Liver (tissue), 9 donors: ENCODE results near the gene TBCA. TPM values are rescaled to one million over a fixed set of nuclear protein-coding genes. Genes with fewer than 3 reads are reported as not detected.

Experiments used
- DNase-seq: peaks from one replicate; pipeline ENCODE4 v3.0.0-alpha.2; 2017; ENCODE audit warnings: low spot score
- H3K27ac ChIP-seq, 2 donors: one replicate each; pipeline ENCODE4 v1.7.0; 2013; ENCODE audit warnings: inconsistent platforms in 2 of 2, low read length in 2 of 2, control low read depth in 1 of 2, low read depth in 1 of 2, mild to moderate bottlenecking in 1 of 2
- H3K27me3 ChIP-seq, 4 donors: one replicate each; pipeline versions ENCODE4 v1.6.1 to v1.7.0; 2013; ENCODE audit warnings: low read length in 3 of 4, inconsistent platforms in 1 of 4, mild to moderate bottlenecking in 1 of 4, moderate library complexity in 1 of 4; ENCODE audit not compliant: control insufficient read depth in 4 of 4, insufficient read depth in 4 of 4
- H3K36me3 ChIP-seq, 4 donors: one replicate each; pipeline versions ENCODE4 v1.6.1 to v1.7.0; 2013; ENCODE audit warnings: low read length in 3 of 4, mild to moderate bottlenecking in 3 of 4, low read depth in 1 of 4, moderate library complexity in 1 of 4; ENCODE audit not compliant: control insufficient read depth in 4 of 4, insufficient read depth in 3 of 4
- H3K4me1 ChIP-seq, 4 donors: one replicate each; pipeline versions ENCODE4 v1.6.1 to v1.7.0; 2013; ENCODE audit warnings: low read length in 3 of 4, mild to moderate bottlenecking in 3 of 4, moderate library complexity in 1 of 4; ENCODE audit not compliant: control insufficient read depth in 4 of 4, insufficient read depth in 4 of 4
- H3K4me3 ChIP-seq, 3 donors: one replicate each; pipeline versions ENCODE4 v1.6.1 to v1.7.0; 2013; ENCODE audit warnings: low read length in 3 of 3, control low read depth in 1 of 3, low read depth in 1 of 3, mild to moderate bottlenecking in 1 of 3
- H3K9ac ChIP-seq, 2 donors: one replicate each; pipeline ENCODE4 v1.7.0; 2013; ENCODE audit warnings: low read length in 2 of 2, mild to moderate bottlenecking in 2 of 2, moderate library complexity in 2 of 2, control low read depth in 1 of 2, low read depth in 1 of 2
- H3K9me3 ChIP-seq, 4 donors: one replicate each; pipeline versions ENCODE4 v1.6.1 to v1.7.0; 2013; ENCODE audit warnings: low read length in 3 of 4; ENCODE audit not compliant: control insufficient read depth in 4 of 4
- CTCF ChIP-seq: fragments of 150-350 bp; IDR thresholded peaks from 2 replicates; pipeline ENCODE4 v1.5.1; 2017; ENCODE audit warnings: improper control_type of control experiment, low read depth, low read length; ENCODE audit not compliant: missing input control
- EGR1 ChIP-seq, 2 donors: IDR thresholded peaks; 2 replicates each; pipeline ENCODE4 v1.6.1; 2016 to 2018; ENCODE audit warnings: antibody characterized with exemption in 2 of 2, low read depth in 2 of 2
- FOXA1 ChIP-seq: IDR thresholded peaks from 2 replicates; pipeline ENCODE4 v1.6.1; 2016; ENCODE audit warnings: antibody characterized with exemption
- FOXA2 ChIP-seq: IDR thresholded peaks from 2 replicates; pipeline ENCODE4 v1.6.1; 2016; ENCODE audit warnings: antibody characterized with exemption
- GABPA ChIP-seq, 2 donors: IDR thresholded peaks in 1 of 2; conservative IDR thresholded peaks in 1 of 2; 2 replicates each; pipeline ENCODE4 v1.6.1; 2016; ENCODE audit warnings: antibody characterized with exemption in 2 of 2, mild to moderate bottlenecking in 1 of 2, moderate library complexity in 1 of 2
- HNF4A ChIP-seq, 2 donors: conservative IDR thresholded peaks; 2 replicates each; pipeline ENCODE4 v1.6.1; 2016; ENCODE audit warnings: antibody characterized with exemption in 2 of 2, mild to moderate bottlenecking in 2 of 2
- HNF4G ChIP-seq: IDR thresholded peaks from 2 replicates; pipeline ENCODE4 v1.6.1; 2016; ENCODE audit warnings: antibody characterized with exemption
- JUND ChIP-seq, 2 donors: IDR thresholded peaks; 2 replicates each; pipeline ENCODE4 v1.6.1; 2016; ENCODE audit warnings: antibody characterized with exemption in 2 of 2
- NR2F2 ChIP-seq: IDR thresholded peaks from 2 replicates; pipeline ENCODE4 v1.6.1; 2016; ENCODE audit warnings: antibody characterized with exemption
- RAD21 ChIP-seq, 2 donors: IDR thresholded peaks; 2 replicates each; pipeline ENCODE4 v1.6.1; 2016; ENCODE audit warnings: antibody characterized with exemption in 2 of 2, mild to moderate bottlenecking in 2 of 2
- RXRA ChIP-seq, 2 donors: IDR thresholded peaks; 2 replicates each; pipeline ENCODE4 v1.6.1; 2017 to 2018; ENCODE audit warnings: antibody characterized with exemption in 2 of 2, mild to moderate bottlenecking in 1 of 2
- SP1 ChIP-seq: IDR thresholded peaks from 2 replicates; pipeline ENCODE4 v1.6.1; 2018; ENCODE audit warnings: antibody characterized with exemption, mild to moderate bottlenecking
- TAF1 ChIP-seq: conservative IDR thresholded peaks from 2 replicates; pipeline ENCODE4 v1.6.1; 2016; ENCODE audit warnings: antibody characterized with exemption, mild to moderate bottlenecking
- YY1 ChIP-seq: IDR thresholded peaks from 2 replicates; pipeline ENCODE4 v1.6.1; 2016; ENCODE audit warnings: antibody characterized with exemption, mild to moderate bottlenecking
- WGBS: extraction: QIAGEN DNeasy Blood & Tissue Kit; methylation state at CpG from one replicate; pipeline ENCODE4 v1.1.7; 2013; 5-methylcytosine and 5-hydroxymethylcytosine counted together
- polyA plus RNA-seq, 2 donors: library from polyadenylated mRNA; stranded (reverse) in 1 of 2; unstranded in 1 of 2; fragments of 200-250 nt in 1 of 2; fragments of >200 nt in 1 of 2; fragmentation: Nextera tagmentation in 1 of 2; extraction: Ambion mirVana in 1 of 2; gene quantifications; one replicate each; pipeline versions ENCODE4 v1.2.1 to v1.2.3, GENCODE V29; 2013 to 2015
- total RNA-seq, 2 donors: library from RNA; depleted of rRNA; stranded (reverse); fragments of >200 nt; gene quantifications; one replicate each; pipeline ENCODE4 v1.2.3, GENCODE V29; 2014
- TF ChIP-seq, protein P1 (sequence below): IDR thresholded peaks from 2 replicates; pipeline ENCODE4 v1.6.1; 2016; ENCODE audit warnings: antibody characterized with exemption, mild to moderate bottlenecking
- TF ChIP-seq, protein P2 (sequence below): IDR thresholded peaks from 2 replicates; pipeline ENCODE4 v1.6.1; 2016; ENCODE audit warnings: antibody characterized with exemption
- TF ChIP-seq, protein P3 (sequence below): IDR thresholded peaks from 2 replicates; pipeline ENCODE4 v1.6.1; 2016; ENCODE audit warnings: antibody characterized with exemption
- TF ChIP-seq, protein P4 (sequence below): IDR thresholded peaks from 2 replicates; pipeline ENCODE4 v1.6.1; 2016; ENCODE audit warnings: antibody characterized with exemption
- donor health status: healthy.
- donor health status: healthy.
- donor health status: healthy.
- donor health status: healthy.
- donor health status: healthy.

The TBCA gene
- total and polyA plus RNA-seq, 4 donors: 62.5 to 338 (median 107) TPM

GRCh38 chr5:77824981-77825380 lies 48.8 kb upstream of the TBCA start (continued):
- TF ChIP-seq, protein P1, sequence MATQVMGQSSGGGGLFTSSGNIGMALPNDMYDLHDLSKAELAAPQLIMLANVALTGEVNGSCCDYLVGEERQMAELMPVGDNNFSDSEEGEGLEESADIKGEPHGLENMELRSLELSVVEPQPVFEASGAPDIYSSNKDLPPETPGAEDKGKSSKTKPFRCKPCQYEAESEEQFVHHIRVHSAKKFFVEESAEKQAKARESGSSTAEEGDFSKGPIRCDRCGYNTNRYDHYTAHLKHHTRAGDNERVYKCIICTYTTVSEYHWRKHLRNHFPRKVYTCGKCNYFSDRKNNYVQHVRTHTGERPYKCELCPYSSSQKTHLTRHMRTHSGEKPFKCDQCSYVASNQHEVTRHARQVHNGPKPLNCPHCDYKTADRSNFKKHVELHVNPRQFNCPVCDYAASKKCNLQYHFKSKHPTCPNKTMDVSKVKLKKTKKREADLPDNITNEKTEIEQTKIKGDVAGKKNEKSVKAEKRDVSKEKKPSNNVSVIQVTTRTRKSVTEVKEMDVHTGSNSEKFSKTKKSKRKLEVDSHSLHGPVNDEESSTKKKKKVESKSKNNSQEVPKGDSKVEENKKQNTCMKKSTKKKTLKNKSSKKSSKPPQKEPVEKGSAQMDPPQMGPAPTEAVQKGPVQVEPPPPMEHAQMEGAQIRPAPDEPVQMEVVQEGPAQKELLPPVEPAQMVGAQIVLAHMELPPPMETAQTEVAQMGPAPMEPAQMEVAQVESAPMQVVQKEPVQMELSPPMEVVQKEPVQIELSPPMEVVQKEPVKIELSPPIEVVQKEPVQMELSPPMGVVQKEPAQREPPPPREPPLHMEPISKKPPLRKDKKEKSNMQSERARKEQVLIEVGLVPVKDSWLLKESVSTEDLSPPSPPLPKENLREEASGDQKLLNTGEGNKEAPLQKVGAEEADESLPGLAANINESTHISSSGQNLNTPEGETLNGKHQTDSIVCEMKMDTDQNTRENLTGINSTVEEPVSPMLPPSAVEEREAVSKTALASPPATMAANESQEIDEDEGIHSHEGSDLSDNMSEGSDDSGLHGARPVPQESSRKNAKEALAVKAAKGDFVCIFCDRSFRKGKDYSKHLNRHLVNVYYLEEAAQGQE: no peak
- TF ChIP-seq HNF4A (conservative IDR thresholded peaks at IDR 0.05): no peak
- no peak for TF ChIP-seq RXRA (IDR thresholded peaks at IDR 0.05)
- no peak for TF ChIP-seq SP1
- no peak for TF ChIP-seq HNF4G
- TF ChIP-seq, protein P2, sequence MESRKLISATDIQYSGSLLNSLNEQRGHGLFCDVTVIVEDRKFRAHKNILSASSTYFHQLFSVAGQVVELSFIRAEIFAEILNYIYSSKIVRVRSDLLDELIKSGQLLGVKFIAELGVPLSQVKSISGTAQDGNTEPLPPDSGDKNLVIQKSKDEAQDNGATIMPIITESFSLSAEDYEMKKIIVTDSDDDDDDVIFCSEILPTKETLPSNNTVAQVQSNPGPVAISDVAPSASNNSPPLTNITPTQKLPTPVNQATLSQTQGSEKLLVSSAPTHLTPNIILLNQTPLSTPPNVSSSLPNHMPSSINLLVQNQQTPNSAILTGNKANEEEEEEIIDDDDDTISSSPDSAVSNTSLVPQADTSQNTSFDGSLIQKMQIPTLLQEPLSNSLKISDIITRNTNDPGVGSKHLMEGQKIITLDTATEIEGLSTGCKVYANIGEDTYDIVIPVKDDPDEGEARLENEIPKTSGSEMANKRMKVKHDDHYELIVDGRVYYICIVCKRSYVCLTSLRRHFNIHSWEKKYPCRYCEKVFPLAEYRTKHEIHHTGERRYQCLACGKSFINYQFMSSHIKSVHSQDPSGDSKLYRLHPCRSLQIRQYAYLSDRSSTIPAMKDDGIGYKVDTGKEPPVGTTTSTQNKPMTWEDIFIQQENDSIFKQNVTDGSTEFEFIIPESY: no peak
- TF ChIP-seq GABPA (IDR thresholded peaks at IDR 0.05 in 1 of 2, conservative IDR thresholded peaks at IDR 0.05 in 1 of 2): no peak

DNA sequence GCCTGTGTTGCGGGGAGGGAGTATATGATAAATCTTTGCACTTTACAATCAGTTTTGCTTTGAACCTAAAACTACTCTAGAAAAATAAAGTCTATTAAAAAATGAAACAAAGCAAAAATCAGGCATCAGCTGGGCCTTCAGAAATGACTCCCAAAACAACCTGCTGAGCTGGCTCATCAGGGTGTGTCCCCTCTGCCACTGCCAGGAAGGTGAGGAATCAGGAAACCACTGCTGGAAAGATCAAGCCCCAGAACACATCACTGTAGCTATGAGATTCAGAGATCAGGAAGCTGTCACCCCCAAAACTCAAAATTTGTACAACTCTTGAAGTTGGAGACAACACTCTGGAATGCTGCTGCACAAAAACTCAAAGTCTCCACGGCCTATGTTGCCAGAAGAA lies 40.5 kb upstream of the TBCA start:
- no peaks in the 10 kb centered on the region for H3K36me3 ChIP-seq
- H3K9ac ChIP-seq: no peak overlapping the region
- 44% methylated on average over 2 of the region's 2 CpGs for WGBS
- H3K4me3 ChIP-seq: no peak overlapping the region
- TF ChIP-seq, protein P3, sequence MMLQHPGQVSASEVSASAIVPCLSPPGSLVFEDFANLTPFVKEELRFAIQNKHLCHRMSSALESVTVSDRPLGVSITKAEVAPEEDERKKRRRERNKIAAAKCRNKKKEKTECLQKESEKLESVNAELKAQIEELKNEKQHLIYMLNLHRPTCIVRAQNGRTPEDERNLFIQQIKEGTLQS: no peak
- TF ChIP-seq, protein P1: no peak
- TF ChIP-seq, protein P2: no peak
- TF ChIP-seq HNF4G: no peak
- no peak for TF ChIP-seq YY1
- TF ChIP-seq JUND (IDR thresholded peaks at IDR 0.05): no peak
- no peak for TF ChIP-seq TAF1
- TF ChIP-seq, protein P4, sequence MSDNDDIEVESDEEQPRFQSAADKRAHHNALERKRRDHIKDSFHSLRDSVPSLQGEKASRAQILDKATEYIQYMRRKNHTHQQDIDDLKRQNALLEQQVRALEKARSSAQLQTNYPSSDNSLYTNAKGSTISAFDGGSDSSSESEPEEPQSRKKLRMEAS: no peak
- no peak for TF ChIP-seq FOXA2
- no peak for TF ChIP-seq EGR1 (IDR thresholded peaks at IDR 0.05; ENCODE audit: low read depth in 2 of 2)
- TF ChIP-seq FOXA1: no peak
- no peak for TF ChIP-seq GABPA (IDR thresholded peaks at IDR 0.05 in 1 of 2, conservative IDR thresholded peaks at IDR 0.05 in 1 of 2)
- TF ChIP-seq RAD21 (IDR thresholded peaks at IDR 0.05): no peak
- no peak for TF ChIP-seq SP1
- no peak for TF ChIP-seq CTCF
- TF ChIP-seq HNF4A (conservative IDR thresholded peaks at IDR 0.05): no peak
- TF ChIP-seq RXRA (IDR thresholded peaks at IDR 0.05): no peak
- TF ChIP-seq NR2F2: no peak
- no peaks in the 10 kb centered on the region for H3K9me3 ChIP-seq
- H3K4me1 ChIP-seq: peaks cover 0 to 10% (median 4%) of the 10 kb centered on the region in 4 donors
- DNase-seq: no peak
- no peak overlapping the region for H3K27ac ChIP-seq
- no peaks in the 10 kb centered on the region for H3K27me3 ChIP-seq
